Activated effector memory CD4-positive, alpha-beta T cell treated with Interleukin-2 at 50 U/mL for 16 hours (primary cell): Measurements from ENCODE around the gene CNGA2.

Experiments
- DNase-seq: peaks from one replicate; pipeline ENCODE4 v3.0.0-alpha.2; 2020

The CNGA2 gene

DNA sequence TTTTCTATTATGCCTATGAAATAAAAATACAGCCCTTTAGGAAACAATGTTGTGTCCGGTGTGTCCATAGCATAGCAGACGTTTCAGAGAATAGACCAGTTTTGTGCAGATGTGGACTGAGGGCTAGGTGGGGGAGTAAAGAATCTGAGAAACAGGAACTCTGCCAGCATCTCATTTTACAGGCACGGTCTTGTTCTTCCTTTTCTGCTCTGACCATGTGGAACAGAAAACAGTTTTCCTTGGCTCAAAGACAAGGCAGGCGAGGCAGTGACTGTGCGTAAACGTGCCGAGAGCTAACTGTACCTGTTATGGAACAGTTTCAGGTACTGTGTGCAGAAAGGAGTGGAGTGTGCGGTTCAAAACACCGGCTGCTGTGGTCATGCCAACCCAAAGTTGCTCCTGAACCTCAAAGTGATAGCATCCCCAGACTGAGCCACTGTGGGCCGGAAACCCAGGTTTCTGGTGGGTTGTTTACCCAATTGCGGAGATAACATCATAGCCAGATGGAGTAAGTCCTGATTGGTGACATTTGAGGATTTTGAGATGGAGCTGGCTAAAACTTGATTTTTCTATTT, 20.2 kb downstream of the CNGA2 start:
- DNase-seq: no peak

DNA sequence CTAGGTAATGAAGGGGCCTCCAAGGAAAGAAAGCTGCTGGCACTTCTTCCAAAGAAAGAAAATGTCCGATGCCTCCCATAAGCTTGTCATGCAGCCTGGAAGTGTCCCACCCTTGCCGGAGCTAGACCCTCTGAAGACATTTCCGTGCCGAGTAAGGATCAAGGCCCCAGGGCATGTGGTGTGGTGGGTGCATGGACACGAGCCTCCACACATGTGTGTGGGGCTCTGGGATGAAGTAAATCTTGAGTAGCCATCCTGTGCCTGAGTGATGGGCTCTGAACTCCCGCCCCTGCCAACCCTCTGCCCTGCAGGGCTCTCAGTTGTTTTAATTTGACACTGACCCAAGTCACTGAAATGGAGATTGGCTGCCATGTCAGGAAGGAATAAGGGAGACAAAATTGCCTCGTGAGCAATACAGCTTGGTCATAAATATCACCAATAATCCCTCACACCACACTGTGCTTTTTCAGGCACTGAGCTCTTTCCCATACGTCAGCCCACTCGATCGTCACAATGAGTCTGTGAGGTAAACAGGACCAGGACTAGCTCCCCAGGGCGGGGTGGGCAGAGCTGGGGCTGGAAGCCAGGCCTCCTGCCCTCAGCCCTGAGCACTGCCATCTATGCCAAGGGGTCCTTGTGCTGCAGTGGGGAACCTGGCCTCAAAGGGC, 24.6 kb downstream of the CNGA2 start:
- DNase-seq: no peak

DNA sequence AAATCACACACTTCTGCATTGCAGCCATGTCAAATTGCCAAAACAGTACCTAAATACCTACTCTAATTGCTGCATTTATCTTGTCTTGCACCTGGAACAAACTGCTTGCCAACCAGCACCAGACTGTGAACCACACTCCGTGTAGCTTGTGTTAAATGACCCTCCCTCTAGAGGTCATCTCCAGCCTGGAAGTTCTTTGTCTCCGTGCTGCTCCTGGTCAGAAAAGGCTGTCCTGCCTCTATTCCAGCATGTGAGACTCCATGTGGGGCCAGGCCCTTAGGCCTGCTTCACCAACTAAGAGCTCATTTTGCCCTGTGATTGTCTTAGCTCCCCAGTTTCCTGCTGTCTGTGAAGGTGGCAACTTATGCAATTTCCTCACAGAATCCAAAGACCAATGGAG, 28.3 kb downstream of the CNGA2 start:
- DNase-seq: no peak

DNA sequence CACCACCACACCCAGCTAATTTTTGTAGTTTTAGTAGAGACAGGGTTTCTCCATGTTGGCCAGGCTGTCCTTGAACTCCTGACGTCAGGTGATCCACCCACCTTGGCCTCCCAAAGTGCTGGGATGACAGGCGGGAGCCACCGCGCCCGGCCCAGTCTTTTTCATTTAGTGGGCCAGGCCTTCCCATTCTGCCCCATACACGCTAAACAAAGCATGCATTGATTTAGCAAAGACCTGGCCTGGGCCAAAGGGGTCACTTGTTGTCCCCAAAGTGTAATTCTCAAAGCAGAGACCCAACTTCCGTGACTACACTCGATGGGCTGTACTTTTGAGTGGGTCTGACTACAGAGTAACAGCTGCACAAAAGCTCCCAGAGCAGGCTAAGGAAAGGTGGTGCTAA, 29.2 kb downstream of the CNGA2 start:
- no peak for DNase-seq

DNA sequence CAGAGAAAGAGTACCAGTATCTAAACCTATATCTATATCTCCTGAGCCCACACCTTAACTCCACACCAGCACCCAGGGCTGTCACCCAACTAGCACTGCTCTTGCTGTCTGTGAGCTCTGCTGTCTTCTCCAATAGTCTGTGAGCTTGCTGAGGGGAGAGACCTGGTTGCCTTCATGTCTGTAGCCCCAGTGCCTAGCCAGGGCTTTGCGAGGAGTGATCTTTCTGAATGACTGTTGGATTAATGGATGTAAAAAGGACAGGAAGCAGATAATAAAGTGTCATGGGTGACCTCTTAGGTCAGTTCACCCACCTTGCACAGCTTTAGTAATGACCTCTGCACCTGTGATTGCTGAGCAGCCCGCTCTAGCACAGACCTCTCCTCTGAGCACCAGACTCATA, 30.5 kb downstream of the CNGA2 start:
- no peak for DNase-seq

DNA sequence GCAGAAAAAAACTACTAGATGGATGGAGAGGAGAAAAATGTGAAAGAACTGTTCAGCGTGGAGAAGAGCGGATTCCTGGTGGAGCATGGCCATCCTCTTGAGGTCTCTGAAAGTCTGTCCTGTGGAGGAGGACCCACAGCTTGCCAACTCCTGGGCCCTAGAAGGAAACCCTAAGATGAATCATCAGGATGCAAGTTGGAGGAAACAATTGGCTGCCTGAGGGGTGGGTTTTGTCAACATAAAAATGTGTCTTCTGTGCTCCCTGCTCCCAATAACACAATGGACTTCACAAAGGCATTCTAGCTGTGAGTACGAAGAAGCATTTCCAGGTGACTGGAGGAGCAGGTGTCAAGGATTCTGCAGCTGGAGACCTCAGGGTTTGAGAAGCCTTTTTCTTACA, 37.2 kb downstream of the CNGA2 start:
- DNase-seq: no peak

DNA sequence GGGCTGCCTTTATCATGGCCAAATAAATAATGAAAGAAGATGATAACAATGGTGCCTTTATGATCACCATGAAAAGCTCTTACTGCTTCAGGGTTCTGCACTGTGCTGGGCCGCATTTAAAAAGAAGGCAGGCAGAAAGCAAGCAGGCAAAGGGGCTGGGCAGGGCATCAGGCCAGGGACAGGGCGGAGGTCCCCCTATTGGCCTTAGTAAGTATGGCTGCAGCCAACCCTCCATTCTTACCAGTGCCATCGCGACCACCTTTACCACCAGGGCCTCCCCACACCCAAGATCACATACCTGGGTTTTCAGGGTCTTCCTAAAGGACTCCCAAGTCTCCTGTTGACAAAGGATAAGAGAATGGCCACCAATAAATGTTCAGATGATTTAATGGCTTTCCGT, 38.9 kb downstream of the CNGA2 start:
- no peak for DNase-seq

DNA sequence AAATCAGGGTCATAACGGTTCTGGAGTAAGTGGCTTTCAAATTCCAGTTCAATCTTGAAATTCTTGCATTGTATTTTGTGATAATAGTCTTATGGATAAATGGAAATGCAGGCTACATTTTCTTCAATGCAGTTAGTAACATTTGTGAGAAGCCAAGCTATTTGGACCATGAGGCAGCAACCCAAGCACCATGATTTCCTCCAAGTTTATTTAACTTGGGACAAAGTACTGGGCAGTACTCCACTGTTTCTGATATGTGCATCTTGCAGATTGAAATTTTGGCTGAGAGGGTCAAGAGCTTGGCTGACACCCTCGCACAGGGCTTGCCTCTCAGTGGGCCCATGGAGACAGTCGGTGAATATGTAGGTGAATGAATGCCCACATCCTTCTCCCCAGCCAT, 39.9 kb downstream of the CNGA2 start:
- no peak for DNase-seq

DNA sequence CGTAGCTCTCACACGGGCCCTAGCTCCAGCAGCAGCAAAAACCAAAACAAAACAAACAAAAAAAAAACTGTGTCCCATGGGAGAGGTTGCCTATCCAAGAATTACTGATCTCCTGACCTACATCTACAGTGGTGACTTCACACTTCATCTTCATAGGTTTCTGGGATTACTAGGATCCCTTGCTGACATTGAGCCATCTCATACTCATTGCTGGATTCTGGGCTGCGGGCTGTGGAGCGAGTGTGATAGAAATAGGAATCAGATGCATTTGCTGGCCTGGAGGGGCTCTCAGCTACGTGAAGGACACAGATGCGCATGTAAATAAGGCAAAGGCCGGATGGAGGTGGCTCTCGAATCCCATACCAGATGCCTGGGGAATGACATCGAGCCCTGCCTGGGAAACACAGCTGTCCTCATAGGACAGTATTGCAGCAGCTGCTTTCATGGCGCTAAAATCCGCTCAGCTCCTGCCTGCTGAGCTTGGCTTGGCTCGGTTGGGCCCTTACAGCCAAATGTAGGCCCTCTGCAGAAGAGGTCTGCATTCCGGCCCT, 41.7 kb downstream of the CNGA2 start:
- DNase-seq: no peak

DNA sequence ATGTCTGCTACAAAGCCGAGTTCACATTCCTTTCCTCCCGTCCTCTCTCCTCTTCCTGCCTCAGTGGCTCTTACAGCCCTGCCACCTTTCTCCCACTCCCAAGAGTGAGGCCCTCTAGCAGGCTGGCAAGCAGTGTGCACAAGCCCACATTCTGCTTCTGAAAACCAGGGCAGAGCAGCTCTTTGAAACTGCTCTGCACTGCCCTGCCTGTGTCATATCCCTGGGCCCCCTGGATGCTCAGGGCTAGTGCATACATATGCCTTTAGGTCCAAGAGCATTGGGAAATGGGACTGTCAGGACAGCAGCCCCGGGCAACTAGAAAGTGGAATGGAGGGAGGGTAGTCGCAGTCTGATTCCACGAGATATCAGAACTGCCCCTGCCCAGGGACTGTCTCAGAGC, 42.4 kb downstream of the CNGA2 start:
- DNase-seq: no peak

DNA sequence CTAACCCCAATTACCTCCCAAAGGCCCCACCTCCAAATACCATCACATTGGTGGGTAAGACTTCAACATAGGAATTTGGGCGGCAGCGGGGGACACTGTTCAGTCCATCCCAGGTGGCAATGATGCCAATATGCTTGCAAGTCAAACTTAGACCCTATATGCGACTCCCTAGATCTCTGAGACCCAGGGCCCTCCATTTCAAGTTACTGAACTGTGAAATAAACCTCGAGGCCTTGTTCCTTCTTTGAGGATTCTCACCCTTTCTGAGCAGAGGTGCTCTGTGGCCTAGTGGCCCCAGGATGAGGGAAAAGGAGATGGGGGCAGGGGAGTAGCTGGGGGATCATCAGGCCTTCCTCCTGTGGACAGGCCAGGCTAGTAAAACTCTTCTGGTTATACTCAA, 44.7 kb downstream of the CNGA2 start:
- DNase-seq: no peak

DNA sequence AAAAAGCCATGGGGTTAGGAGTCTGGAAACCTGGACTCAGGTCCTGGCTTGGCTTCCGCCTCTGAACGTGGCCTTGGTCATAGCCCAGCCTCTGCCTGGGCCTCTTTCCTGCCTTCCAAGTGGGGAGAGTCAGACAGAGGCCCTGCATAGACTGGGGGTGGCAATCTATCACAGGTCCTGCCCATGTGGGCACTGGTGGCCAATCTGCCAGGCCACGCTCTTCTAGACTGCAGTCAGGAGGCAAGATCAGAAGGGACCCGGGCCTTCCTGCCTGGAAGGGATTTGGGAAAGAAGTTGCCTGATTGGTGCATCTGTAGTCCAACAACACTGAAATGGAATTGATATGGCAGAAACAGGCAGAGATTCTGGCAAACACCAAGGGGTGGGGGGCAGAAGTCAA, 46.1 kb downstream of the CNGA2 start:
- DNase-seq: no peak

DNA sequence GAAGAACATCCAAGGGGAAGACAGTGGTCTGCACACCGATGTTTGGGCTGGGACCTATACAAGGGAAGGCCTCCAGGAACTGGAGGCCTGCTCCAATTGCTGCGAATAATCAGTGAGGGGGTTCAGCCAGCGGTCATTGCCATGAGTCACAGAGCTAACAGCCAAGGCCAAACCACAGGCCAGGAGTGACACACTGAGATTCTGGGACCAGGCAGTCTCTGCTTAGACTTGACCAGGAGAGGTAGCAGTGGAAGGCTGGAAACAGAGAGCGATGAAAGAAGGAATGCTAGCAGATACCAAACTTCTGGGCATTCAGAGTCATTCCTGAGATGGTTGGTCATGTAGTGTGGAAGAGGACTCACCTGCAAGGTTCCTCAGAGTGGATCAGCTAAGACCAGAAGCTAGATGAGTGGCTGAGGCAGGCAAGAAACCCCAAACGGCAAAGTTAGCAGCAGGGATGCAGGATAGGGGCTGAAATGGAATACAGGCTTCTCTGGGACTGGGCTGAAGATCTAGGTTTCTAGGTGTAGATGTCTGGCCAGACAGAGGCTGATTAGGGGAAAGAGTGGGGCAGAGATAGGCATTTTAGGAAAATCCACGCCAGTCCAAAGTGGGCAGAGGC, 54.7 kb downstream of the CNGA2 start:
- no peak for DNase-seq

DNA sequence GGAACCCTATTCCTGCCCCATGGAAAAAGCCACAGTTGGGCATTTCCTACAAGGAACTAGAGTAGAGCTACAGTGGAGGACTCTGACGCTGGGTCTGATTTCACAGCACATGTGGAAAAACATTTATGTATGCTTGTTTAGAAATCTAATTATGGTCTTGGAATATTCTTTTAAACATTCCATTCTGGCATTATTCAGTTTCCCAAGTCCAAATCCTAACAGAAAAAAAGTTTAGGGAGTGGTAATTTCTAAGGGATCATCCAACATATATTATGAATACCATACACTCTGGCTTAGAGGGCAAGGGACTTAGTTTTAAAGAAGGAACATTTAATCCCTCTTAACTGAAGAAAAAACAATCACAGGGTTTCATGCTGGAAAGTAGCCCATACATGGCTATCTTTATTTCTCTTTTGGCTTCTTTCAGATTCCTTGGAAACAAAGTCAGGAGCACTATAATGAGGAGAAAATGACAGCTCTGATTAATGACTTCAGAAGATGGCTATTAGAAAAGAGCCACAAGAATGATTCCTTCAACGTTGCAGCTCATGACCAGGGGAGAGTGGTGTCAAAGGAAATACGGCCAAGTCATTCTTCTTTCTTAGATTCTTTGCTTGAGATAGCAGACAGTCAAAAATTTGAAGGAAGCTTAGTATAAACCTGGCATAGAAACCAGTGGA, 56.1 kb downstream of the CNGA2 start:
- DNase-seq: no peak

DNA sequence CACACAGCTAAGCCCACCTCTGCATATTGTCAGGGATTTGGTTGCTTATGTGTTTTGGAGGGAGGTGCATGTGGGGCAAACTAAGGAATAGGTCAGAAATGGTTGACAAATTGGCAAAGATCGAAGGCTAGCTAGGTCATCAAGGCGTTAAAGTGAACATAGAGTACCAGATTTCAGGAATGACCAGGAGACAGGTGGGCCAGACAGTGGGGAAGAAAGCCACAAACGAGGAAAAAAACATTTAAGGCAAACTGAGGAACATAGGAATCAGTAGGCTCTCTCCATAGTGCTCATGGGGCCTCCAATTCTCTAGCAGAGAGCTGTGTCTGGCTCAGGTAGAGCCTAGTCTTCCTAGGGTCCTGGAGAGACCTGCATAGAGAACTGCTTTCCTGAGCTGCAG, 57.4 kb downstream of the CNGA2 start:
- DNase-seq: no peak

DNA sequence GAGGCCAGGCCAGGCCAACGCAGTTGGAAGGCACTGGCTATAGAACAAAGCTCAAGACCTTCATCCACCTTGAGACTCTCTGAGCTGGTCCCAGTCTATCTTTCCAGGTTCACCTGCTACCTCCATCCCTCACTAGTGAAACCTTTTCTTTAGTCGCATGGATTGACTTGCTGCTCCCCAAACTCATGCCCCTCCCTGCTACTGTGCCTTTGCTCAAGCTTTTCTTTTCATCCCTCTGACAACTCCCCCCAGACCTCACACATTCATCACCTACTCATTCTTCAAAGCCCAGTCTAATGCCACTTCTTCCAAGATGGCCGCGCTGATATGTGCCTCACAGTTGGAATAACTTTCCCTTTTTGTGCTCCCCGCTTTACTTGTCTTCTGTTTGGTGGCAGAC, 58.0 kb downstream of the CNGA2 start:
- no peak for DNase-seq

DNA sequence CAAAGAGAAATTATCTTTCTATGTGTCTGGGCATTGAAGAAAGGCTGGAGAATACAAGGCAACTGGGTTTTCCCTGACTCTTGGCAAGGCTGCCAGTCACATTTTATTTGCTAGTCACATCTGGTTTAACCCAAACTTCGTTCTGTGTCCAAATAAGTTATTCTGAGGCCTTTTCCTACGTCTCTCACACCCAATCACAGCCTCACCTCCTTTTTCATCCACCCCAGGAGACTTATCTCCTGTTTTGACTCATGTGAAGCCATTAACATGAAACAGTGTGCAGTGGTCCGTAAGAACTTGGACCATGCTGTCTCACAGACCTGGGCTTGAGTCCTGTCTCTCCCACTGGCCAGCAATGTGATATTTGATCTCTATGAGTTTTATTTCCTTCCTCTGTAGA, 59.3 kb downstream of the CNGA2 start:
- DNase-seq: no peak
